Stomach (tissue), 4 donors: ENCODE measurements around the gene FGFBP1.

Experiments used
- EP300 ChIP-seq: sonication (generic); formaldehyde crosslinking; IDR thresholded peaks from one replicate; pipeline ENCODE4 v1.6.1; 2017; ENCODE audit warnings: antibody characterized with exemption
- POLR2AphosphoS5 ChIP-seq, 3 donors: sonication (generic); formaldehyde crosslinking; IDR thresholded peaks; one replicate each; pipeline ENCODE4 v1.6.1; 2016; ENCODE audit warnings: antibody characterized with exemption in 3 of 3
- TF ChIP-seq, protein P1 (sequence below), 7 experiments: fragments of 450-650 bp in 4 of 7; fragments of 200-600 bp in 3 of 7; sonication (generic) in 3 of 7; IDR thresholded peaks; one replicate each; pipeline ENCODE4 v1.5.1; 2016 to 2019; ENCODE audit warnings: antibody characterized with exemption in 7 of 7, control low read depth in 2 of 7, mild to moderate bottlenecking in 1 of 7

DNA sequence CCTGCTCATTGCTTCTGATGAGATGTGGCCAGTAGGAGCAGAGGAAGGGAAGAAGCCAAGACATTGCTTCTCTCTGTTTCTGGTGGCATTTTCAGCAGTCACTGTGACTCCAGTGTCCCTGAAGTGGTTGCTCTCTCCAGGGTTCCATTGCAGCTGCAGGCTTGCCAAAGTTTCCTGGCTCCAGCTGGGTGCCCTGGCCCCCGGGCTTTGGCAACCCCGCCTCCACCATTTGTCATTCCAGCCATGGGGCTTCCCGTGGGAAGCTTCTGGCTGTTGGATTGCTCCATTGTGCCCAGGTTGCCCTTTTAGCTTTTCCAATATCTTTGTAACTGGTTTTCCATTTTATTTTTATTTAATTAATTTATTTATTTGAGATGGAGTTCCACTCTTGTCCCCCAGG is 12.7 kb downstream of the FGFBP1 start:
- TF ChIP-seq POLR2AphosphoS5 (IDR thresholded peaks at IDR 0.05) = no peak
- no peak for TF ChIP-seq EP300
- TF ChIP-seq, protein P1, sequence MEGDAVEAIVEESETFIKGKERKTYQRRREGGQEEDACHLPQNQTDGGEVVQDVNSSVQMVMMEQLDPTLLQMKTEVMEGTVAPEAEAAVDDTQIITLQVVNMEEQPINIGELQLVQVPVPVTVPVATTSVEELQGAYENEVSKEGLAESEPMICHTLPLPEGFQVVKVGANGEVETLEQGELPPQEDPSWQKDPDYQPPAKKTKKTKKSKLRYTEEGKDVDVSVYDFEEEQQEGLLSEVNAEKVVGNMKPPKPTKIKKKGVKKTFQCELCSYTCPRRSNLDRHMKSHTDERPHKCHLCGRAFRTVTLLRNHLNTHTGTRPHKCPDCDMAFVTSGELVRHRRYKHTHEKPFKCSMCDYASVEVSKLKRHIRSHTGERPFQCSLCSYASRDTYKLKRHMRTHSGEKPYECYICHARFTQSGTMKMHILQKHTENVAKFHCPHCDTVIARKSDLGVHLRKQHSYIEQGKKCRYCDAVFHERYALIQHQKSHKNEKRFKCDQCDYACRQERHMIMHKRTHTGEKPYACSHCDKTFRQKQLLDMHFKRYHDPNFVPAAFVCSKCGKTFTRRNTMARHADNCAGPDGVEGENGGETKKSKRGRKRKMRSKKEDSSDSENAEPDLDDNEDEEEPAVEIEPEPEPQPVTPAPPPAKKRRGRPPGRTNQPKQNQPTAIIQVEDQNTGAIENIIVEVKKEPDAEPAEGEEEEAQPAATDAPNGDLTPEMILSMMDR (IDR thresholded peaks at IDR 0.05) = no peak
